K562 (cell line): ENCODE measurements around the gene SLC30A7. TPM values are rescaled to one million over a fixed set of nuclear protein-coding genes. Genes with fewer than 3 reads are reported as not detected.

Experiments
- ATAC-seq: fragments of 200-7000 bp; cut with Tn5 transposase; 3 replicates; pipeline ENCODE4 v1.9.1; 2020; ENCODE audit warnings: moderate library complexity
- BruUV-seq: library from RNA; stranded (reverse); fragments of 400-500 nt; replicated peaks from 2 replicates; lab custom pipeline; 2021; lab: Mats Ljungman, UMichigan
- CTCF ChIA-PET: fragments of 300-600 bp; formaldehyde crosslinking; extraction: SDS; loops from one replicate; lab custom pipeline; 2021; ENCODE audit warnings: low intra/inter-chr PET ratio; lab: Yijun Ruan, JAX
- POLR2A ChIA-PET: fragments of 300-600, 350-650 bp; sonication (Branson Sonifier 250); formaldehyde crosslinking; extraction: SDS; loops from one replicate; lab custom pipeline; 2021; ENCODE audit warnings: antibody characterized with exemption, inconsistent platforms; lab: Yijun Ruan, JAX
- DNase-seq, 4 experiments: peaks; one replicate each; pipeline versions ENCODE4 v3.0.0 to v3.0.0-alpha.2; 2011 to 2018; ENCODE audit warnings: low spot score in 3 of 4, mixed read lengths in 3 of 4; ENCODE audit errors: extremely low read depth in 1 of 4
- FAIRE-seq: peaks from 2 replicates; lab custom pipeline; 2011; peaks lifted over from hg19 to GRCh38; lab: Jason Lieb, UNC
- H2AFZ ChIP-seq: 2 replicates; pipeline ENCODE4 v1.6.0; 2011; ENCODE audit warnings: low read depth, low read length, control low read depth, inconsistent platforms
- H3K27ac ChIP-seq: fragments of 200-600 bp; 3 replicates; pipeline ENCODE4 v1.8.0; 2011; ENCODE audit warnings: low read depth, mild to moderate bottlenecking, control low read depth, inconsistent platforms, low read length, moderate library complexity, mixed read lengths; ENCODE audit errors: extremely low read depth
- H3K27me3 ChIP-seq, 2 experiments: fragments of 300-600 bp in 1 of 2; 2 replicates in 1 of 2; 3 replicates in 1 of 2; pipeline versions ENCODE4 v1.6.0 to v1.8.0; 2011; ENCODE audit warnings: inconsistent platforms in 2 of 2, low read length in 2 of 2, mild to moderate bottlenecking in 1 of 2, mixed read lengths in 1 of 2, moderate library complexity in 1 of 2; ENCODE audit not compliant: control insufficient read depth in 2 of 2, insufficient read depth in 2 of 2
- H3K36me3 ChIP-seq: fragments of 300-600 bp; 3 replicates; pipeline ENCODE4 v1.8.0; 2011; ENCODE audit warnings: mild to moderate bottlenecking, low read length, inconsistent platforms; ENCODE audit not compliant: control insufficient read depth, insufficient read depth
- H3K4me1 ChIP-seq, 2 experiments: fragments of 200-600 bp in 1 of 2; replicated peaks in 1 of 2; 2 replicates in 1 of 2; 3 replicates in 1 of 2; pipeline versions ENCODE4 v1.5.1 to v1.8.0; 2011; ENCODE audit warnings: inconsistent platforms in 2 of 2, low read length in 2 of 2, mild to moderate bottlenecking in 1 of 2, mixed read lengths in 1 of 2, moderate library complexity in 1 of 2; ENCODE audit not compliant: control insufficient read depth in 2 of 2, insufficient read depth in 2 of 2
- H3K4me2 ChIP-seq: 2 replicates; pipeline ENCODE4 v1.6.1; 2011; ENCODE audit warnings: low read length, control low read depth, inconsistent platforms, mixed read lengths; ENCODE audit not compliant: insufficient read depth
- H3K4me3 ChIP-seq: fragments of 200-600 bp; sonication (generic), shearing (Covaris generic); 2 replicates; pipeline ENCODE4 v1.5.1; 2016; ENCODE audit warnings: control low read depth, inconsistent platforms
- H3K79me2 ChIP-seq: fragments of 200-600 bp; 3 replicates; pipeline ENCODE4 v1.8.0; 2011; ENCODE audit warnings: low read length, inconsistent platforms; ENCODE audit not compliant: control insufficient read depth, insufficient read depth
- H3K9ac ChIP-seq, 2 experiments: 2 replicates each; pipeline versions ENCODE4 v1.6.0 to v1.6.1; 2011; ENCODE audit warnings: low read depth in 2 of 2, low read length in 2 of 2, control low read depth in 1 of 2, inconsistent platforms in 1 of 2, mild to moderate bottlenecking in 1 of 2, mixed read lengths in 1 of 2; ENCODE audit not compliant: insufficient read depth in 1 of 2
- H3K9me1 ChIP-seq: one replicate; pipeline ENCODE4 v1.6.0; 2011; ENCODE audit warnings: inconsistent platforms, mild to moderate bottlenecking, low read length, moderate library complexity; ENCODE audit not compliant: control insufficient read depth, insufficient read depth
- H3K9me3 ChIP-seq: replicated peaks from 2 replicates; pipeline ENCODE4 v1.5.1; 2011; ENCODE audit warnings: low read depth, low read length, inconsistent platforms; ENCODE audit not compliant: control insufficient read depth, insufficient read depth
- H4K20me1 ChIP-seq: replicated peaks from 2 replicates; pipeline ENCODE4 v1.6.1; 2011; ENCODE audit warnings: low read length, inconsistent platforms, mixed read lengths; ENCODE audit not compliant: control insufficient read depth, insufficient read depth
- CHD7 ChIP-seq: fragments of 200-600 bp; sonication (generic); IDR thresholded peaks from one replicate; pipeline ENCODE4 v1.6.1; 2012; ENCODE audit warnings: mild to moderate bottlenecking, low read depth, low read length, inconsistent platforms
- DACH1 ChIP-seq: fragments of 450-650 bp; IDR thresholded peaks from 2 replicates; pipeline ENCODE4 v1.6.1; 2018; ENCODE audit not compliant: partially characterized antibody
- GABPA ChIP-seq: fragments of 200-800 bp; sonication (Bioruptor generic); conservative IDR thresholded peaks from 2 replicates; pipeline ENCODE4 v1.6.1; 2016; ENCODE audit warnings: low read depth, missing genetic modification characterization, missing compliant biosample characterization
- GATAD2B ChIP-seq: fragments of 450-650 bp; IDR thresholded peaks from 2 replicates; pipeline ENCODE4 v1.6.1; 2017; ENCODE audit warnings: mild to moderate bottlenecking, borderline replicate concordance
- KLF16 ChIP-seq: IDR thresholded peaks from 2 replicates; pipeline ENCODE4 v1.6.1; 2016; ENCODE audit warnings: antibody characterized with exemption
- MLX ChIP-seq, 2 experiments: fragments of 450-650 bp in 1 of 2; sonication (generic) in 1 of 2; formaldehyde crosslinking; conservative IDR thresholded peaks; 2 replicates each; pipeline versions ENCODE4 v1.4.0 to v1.8.1; 2020 to 2022; ENCODE audit warnings: mild to moderate bottlenecking in 1 of 2, missing genetic modification reagents in 1 of 2
- POLR2B ChIP-seq: fragments of 450-650 bp; IDR thresholded peaks from 2 replicates; pipeline ENCODE4 v1.6.1; 2018; ENCODE audit warnings: low read depth; ENCODE audit not compliant: partially characterized antibody
- RBM15 ChIP-seq: fragments of 200-400 bp; formaldehyde crosslinking; IDR thresholded peaks from 2 replicates; pipeline ENCODE4 v1.6.1; 2018; ENCODE audit warnings: mild to moderate bottlenecking, low read length, moderate library complexity; ENCODE audit not compliant: insufficient read depth
- RBM34 ChIP-seq: fragments of 200-400 bp; formaldehyde crosslinking; IDR thresholded peaks from 2 replicates; pipeline ENCODE4 v1.6.1; 2018; ENCODE audit warnings: low read length, borderline replicate concordance; ENCODE audit not compliant: insufficient read depth
- SMARCE1 ChIP-seq: fragments of 450-650 bp; IDR thresholded peaks from 2 replicates; pipeline ENCODE4 v1.7.1; 2016; ENCODE audit warnings: mild to moderate bottlenecking
- TCF7 ChIP-seq: sonication (generic); IDR thresholded peaks from 2 replicates; pipeline ENCODE4 v1.6.1; 2016; ENCODE audit warnings: antibody characterized with exemption, borderline replicate concordance
- ZC3H8 ChIP-seq: fragments of 450-650 bp; IDR thresholded peaks from 2 replicates; pipeline ENCODE4 v1.6.1; 2017
- WGBS: fragments of 100-300 bp; shearing (Covaris generic); methylation state at CpG from one replicate; pipeline ENCODE4 v1.1.6; 2016; ENCODE audit warnings: low coverage, mixed read lengths; ENCODE audit not compliant: insufficient coverage; ENCODE audit errors: missing lambda C conversion rate; 5-methylcytosine and 5-hydroxymethylcytosine counted together
- in situ Hi-C: fragments of 300-500 bp; cut with MboI; formaldehyde crosslinking; loops from 4 replicates; pipeline ENCODE4 v1.15.0; 2018; ENCODE audit warnings: inconsistent platforms, mixed read lengths
- intact Hi-C: fragments of 100-400 bp; cut with micrococcal nuclease; formaldehyde crosslinking; loops from 2 replicates; pipeline ENCODE4 v1.14.2; 2022
- polyA plus RNA-seq, 8 experiments: library from polyadenylated mRNA; depleted of rRNA in 4 of 8; stranded (reverse) in 5 of 8; unstranded in 3 of 8; fragments of >200 nt; fragmentation: Nextera tagmentation in 2 of 8; fragmentation: Illumina TruSeq in 1 of 8; extraction: Ambion mirVana in 2 of 8; extraction: Trizol in 1 of 8; gene quantifications; 2 replicates each; pipeline versions ENCODE4 v1.2.1 to v1.2.3, GENCODE V29; 2011 to 2014; ENCODE audit warnings: inconsistent platforms in 1 of 8, missing spikeins in 1 of 8
- total RNA-seq, 7 experiments: library from RNA; depleted of rRNA in 6 of 7; stranded (reverse); fragments of >200 nt in 6 of 7; fragmentation: Illumina TruSeq in 2 of 7; extraction: Trizol in 2 of 7; gene quantifications; 2 replicates each; pipeline versions ENCODE4 v1.2.1 to v1.2.3, GENCODE V29; 2011 to 2021; ENCODE audit warnings: low replicate concordance in 1 of 7

The SLC30A7 gene
- total and polyA plus RNA-seq, 9 of the 15 experiments (the other 6 are each of a cell fraction or from before 2014, with no cell fraction given), result 3.5 to 17.1 (median 7.2) TPM

GRCh38 chr1:100959502-100960060 is 63.7 kb downstream of the SLC30A7 start:
- no TSS peak for BruUV-seq
- H4K20me1 ChIP-seq, result no peaks in the 10 kb centered on the region
- no peak overlapping the region for H3K9ac ChIP-seq
- intact Hi-C loops (no loop called here), in situ Hi-C loops (no loop called here)
- no peak for DNase-seq
- POLR2A ChIA-PET, result interaction anchor here (1.0 to 2.4 kb wide), 4 partner anchors 9 to 279 kb away, joined by 4 to 9 read pairs (median 6); no protein-coding TSS in a partner anchor
- CTCF ChIA-PET, result no interaction called here
- H3K79me2 ChIP-seq, result no peaks in the 10 kb centered on the region
- peaks cover 13% of the 10 kb centered on the region; the same call in 1 of the 3 replicates for H3K36me3 ChIP-seq
- H2AFZ ChIP-seq, result no peak overlapping the region
- H3K27ac ChIP-seq, result no peak overlapping the region
- no peaks in the 10 kb centered on the region for H3K9me1 ChIP-seq
- ATAC-seq, result no peak
- H3K9me3 ChIP-seq, result no peaks in the 10 kb centered on the region
- no peak overlapping the region for H3K4me3 ChIP-seq
- H3K27me3 ChIP-seq, result no peaks in the 10 kb centered on the region
- 82% methylated on average over 5 of the region's 5 CpGs for WGBS
- no peak overlapping the region for H3K4me2 ChIP-seq
- H3K4me1 ChIP-seq, result no peaks in the 10 kb centered on the region
- FAIRE-seq, result no peak
- TF ChIP-seq KLF16 (no peak), POLR2B (no peak), GATAD2B (no peak), GABPA (tag) (no peak), DACH1 (no peak), RBM34 (no peak), TCF7 (no peak), RBM15 (no peak), CHD7 (no peak), SMARCE1 (no peak), MLX (CRISPR knock-in tag; conservative IDR thresholded peaks at IDR 0.05) (no peak), ZC3H8 (no peak)
